Fibroblast of mammary gland (primary cell): ENCODE measurements around the gene CDH13.

Source experiments
- DNase-seq: peaks from one replicate; pipeline ENCODE4 v3.0.0-alpha.2; 2010; ENCODE audit warnings: low read depth
- H3K4me3 ChIP-seq: 2 replicates; pipeline ENCODE4 v1.5.1; 2011; ENCODE audit warnings: low read depth, mild to moderate bottlenecking, low read length, moderate library complexity; ENCODE audit not compliant: control insufficient read depth
- TF ChIP-seq, protein P1 (sequence below): conservative IDR thresholded peaks from 2 replicates; pipeline ENCODE4 v1.5.1; 2011; ENCODE audit warnings: low read depth, low read length, inconsistent platforms; ENCODE audit not compliant: control insufficient read depth, insufficient read depth

CDH13 gene

DNA sequence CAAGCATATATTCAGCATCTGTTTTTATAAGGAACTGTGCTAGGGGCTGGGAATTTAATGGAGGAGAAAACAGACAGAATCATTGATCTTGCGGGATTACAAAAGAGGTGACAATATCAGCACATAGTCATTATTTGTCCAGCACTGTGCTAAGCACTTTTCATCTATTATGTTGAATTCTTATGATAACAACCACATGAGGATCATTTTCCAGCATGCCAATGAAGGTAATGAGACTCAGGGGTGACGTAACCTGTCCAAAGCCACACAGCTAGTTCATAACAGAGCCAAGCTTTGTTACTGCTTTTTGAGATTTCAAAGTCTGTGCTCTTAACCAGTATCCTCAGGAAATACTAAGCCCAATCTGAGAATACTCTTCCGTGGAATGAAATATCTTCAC lies 503.3 kb downstream of the CDH13 start:
- TF ChIP-seq, protein P1, sequence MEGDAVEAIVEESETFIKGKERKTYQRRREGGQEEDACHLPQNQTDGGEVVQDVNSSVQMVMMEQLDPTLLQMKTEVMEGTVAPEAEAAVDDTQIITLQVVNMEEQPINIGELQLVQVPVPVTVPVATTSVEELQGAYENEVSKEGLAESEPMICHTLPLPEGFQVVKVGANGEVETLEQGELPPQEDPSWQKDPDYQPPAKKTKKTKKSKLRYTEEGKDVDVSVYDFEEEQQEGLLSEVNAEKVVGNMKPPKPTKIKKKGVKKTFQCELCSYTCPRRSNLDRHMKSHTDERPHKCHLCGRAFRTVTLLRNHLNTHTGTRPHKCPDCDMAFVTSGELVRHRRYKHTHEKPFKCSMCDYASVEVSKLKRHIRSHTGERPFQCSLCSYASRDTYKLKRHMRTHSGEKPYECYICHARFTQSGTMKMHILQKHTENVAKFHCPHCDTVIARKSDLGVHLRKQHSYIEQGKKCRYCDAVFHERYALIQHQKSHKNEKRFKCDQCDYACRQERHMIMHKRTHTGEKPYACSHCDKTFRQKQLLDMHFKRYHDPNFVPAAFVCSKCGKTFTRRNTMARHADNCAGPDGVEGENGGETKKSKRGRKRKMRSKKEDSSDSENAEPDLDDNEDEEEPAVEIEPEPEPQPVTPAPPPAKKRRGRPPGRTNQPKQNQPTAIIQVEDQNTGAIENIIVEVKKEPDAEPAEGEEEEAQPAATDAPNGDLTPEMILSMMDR = no peak
- no peak for DNase-seq
- no peak overlapping the region for H3K4me3 ChIP-seq

DNA sequence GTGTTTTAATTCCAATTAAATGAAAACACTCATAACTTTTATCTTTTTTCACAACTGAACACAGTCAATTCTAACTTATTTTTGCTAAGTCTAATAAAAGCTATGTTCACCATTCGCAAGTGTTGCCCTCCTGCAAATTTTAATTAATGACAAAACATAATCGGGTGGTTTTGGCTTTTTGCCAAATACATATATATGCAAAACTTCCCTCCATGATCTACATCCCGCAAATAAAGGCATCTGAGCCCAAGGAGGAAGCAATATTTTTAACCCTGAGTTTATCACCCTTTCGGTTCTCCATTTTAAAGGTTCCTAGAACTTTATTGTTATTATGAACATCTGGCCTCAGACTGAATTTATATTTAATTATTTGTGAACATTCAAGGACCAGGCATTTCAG lies 507.9 kb downstream of the CDH13 start:
- TF ChIP-seq, protein P1 = no peak

DNA sequence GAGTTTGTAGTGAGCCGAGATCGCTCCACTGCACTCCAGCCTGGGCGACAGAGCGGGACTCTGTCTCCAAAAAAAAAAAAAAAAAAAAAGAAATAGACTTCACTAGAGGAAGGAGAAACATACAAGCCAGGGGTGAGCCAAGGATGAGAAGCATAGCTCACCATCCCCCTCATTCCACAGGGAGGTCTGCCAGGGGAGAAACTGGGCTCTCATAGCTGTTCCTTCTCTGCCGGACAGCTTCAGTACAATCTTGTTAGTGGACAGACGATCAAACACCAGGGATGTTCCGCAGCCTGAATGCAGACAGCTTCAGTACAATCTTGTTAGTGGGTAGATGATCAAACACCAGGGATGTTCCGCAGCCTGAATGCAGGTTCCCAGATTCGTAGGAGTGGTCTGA lies 509.6 kb downstream of the CDH13 start:
- H3K4me3 ChIP-seq = no peak overlapping the region
- no peak for DNase-seq
- TF ChIP-seq, protein P1 = no peak

More for the DNA sequence above, 507.9 kb downstream of the CDH13 start:
- DNase-seq = no peak
- no peak overlapping the region for H3K4me3 ChIP-seq

DNA sequence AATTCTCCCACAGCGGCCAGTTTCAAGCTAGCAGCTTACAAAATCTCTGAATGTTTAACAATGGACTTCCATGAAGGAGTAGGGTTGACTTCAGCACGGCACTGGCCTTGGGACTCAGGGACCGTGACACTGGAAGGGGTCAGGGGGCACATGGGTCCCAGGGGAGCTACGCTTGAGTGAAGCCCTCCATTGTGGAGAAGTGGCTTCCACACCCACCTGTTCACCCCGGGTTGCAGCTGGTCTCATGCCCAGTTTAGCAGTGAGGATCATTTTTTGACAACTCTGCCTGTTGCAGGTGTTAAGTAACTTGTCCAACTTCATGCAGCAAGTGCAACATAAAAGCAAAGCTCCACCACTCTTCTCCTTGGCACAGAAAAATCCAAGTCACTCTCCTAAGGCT lies 510.2 kb downstream of the CDH13 start:
- no peak overlapping the region for H3K4me3 ChIP-seq
- TF ChIP-seq, protein P1 = no peak
- DNase-seq = no peak

DNA sequence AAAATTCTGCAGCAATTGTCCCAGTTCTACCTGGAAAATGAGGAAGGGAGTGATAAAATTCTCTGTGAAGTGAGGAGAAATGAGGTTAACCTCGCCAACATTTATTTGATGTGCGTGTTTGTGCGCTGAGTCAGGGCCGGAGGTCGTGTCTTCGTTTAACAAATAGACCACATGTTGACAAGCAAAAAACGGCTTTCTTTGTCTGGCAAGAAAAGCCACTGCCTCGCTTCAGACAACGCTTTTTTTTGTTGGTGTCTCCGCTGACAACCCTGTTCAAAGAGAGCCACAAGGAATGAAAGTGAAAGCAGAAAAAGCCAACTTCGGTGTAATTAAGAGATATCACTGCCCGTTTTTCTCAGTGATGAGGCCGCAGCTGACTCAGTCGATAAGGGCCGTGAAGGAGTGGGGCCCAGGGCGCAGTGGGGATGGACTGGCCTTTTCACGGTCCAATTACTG lies 510.6 kb downstream of the CDH13 start:
- TF ChIP-seq, protein P1 = no peak
- peak; percentile 60 for DNase-seq
- H3K4me3 ChIP-seq = peak overlapping the region; percentile 10

DNA sequence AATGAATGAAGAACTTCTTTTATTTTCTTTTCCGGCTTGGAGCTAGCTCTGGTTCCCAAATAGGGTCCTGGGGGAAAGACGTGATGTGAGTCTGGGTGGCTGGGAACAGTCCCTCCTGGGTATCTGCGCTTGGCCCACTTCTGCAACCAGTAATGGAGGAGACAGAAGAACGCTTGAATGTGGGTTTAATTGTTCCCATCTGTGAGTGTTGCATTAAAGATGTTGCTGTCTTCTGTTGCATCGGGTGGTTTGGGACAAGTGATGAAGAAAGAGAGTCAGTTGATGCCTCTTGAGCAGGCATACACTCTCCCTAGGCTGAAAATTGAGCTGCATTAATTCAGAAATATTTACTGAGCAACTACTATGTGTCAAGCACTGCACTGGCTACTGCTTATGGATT lies 511.1 kb downstream of the CDH13 start:
- no peak for DNase-seq
- TF ChIP-seq, protein P1 = no peak
- no peak overlapping the region for H3K4me3 ChIP-seq

DNA sequence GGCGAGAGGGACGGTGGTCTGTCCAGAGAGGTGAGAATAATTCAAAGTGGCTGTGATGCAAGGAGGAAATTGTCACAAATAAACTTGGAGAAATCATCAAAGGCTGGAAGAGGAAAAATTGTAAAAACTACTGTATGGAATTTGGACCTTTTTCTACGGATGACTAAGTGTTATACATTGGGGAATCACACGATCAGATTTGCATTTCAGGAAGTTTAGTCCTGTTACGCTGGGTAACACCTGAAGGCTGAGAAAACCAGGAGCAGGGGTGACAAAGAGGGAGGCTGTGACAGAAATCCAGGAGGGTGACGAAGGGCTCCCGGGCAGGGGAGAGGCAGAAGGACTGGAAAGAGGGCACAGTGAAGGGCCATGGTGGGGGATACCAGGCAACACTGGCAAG lies 511.7 kb downstream of the CDH13 start:
- DNase-seq = no peak
- H3K4me3 ChIP-seq = no peak overlapping the region
- TF ChIP-seq, protein P1 = no peak
